HCT116 (cell line): Measurements from ENCODE around the gene CAMK2G.

Experiments
- CEBPB ChIP-seq: IDR thresholded peaks from 2 replicates; pipeline ENCODE4 v1.6.1; 2012; ENCODE audit warnings: low read depth
- CTCF ChIP-seq, 3 experiments: fragments of 200-600 bp in 1 of 3; sonication (generic) in 1 of 3; IDR thresholded peaks in 2 of 3; conservative IDR thresholded peaks in 1 of 3; 2 replicates each; pipeline ENCODE4 v1.5.1; 2012 to 2017; ENCODE audit warnings: low read depth in 2 of 3, low read length in 2 of 3, antibody characterized with exemption in 1 of 3, borderline replicate concordance in 1 of 3, control low read depth in 1 of 3, mild to moderate bottlenecking in 1 of 3, mixed read lengths in 1 of 3, mixed run types in 1 of 3, moderate library complexity in 1 of 3; ENCODE audit not compliant: insufficient read depth in 1 of 3
- EZH2 ChIP-seq: fragments of 200-600 bp; sonication (generic); IDR thresholded peaks from 2 replicates; pipeline ENCODE4 v1.6.1; 2017; ENCODE audit warnings: antibody characterized with exemption, mixed run types
- POLR2A ChIP-seq: IDR thresholded peaks from 2 replicates; pipeline ENCODE4 v1.7.0; 2011; ENCODE audit warnings: borderline replicate concordance; ENCODE audit not compliant: insufficient read depth, insufficient read length; ENCODE audit errors: extremely low read depth
- REST ChIP-seq: IDR thresholded peaks from 2 replicates; pipeline ENCODE4 v1.6.1; 2012; ENCODE audit warnings: low read depth
- SRF ChIP-seq: IDR thresholded peaks from 2 replicates; pipeline ENCODE4 v1.6.1; 2012; ENCODE audit warnings: low read depth

GRCh38 chr10:73859428-73859783, 14.9 kb downstream of the CAMK2G start:
- TF ChIP-seq REST (no peak), POLR2A (no peak), CEBPB (no peak), CTCF (IDR thresholded peaks at IDR 0.05 in 2 of 3, conservative IDR thresholded peaks at IDR 0.05 in 1 of 3; ENCODE audit: borderline replicate concordance in 1 of 3, insufficient read depth in 1 of 3, low read depth in 2 of 3, low read length in 2 of 3) (no peak), EZH2 (no peak), SRF (no peak)
